GM21619 (cell line): ENCODE data around the gene B3GNT8.
"Not testable (repeated sequence)": the region's sequence is repeated elsewhere in the genome, so short reads cannot be mapped to it uniquely, and the experiment has no call there.

Source experiments
- ATAC-seq: cut with Tn5 transposase; IDR thresholded peaks from one replicate; pipeline ENCODE4 v1.9.1; 2021; ENCODE audit not compliant: unreplicated experiment

Gene B3GNT8, protein sequence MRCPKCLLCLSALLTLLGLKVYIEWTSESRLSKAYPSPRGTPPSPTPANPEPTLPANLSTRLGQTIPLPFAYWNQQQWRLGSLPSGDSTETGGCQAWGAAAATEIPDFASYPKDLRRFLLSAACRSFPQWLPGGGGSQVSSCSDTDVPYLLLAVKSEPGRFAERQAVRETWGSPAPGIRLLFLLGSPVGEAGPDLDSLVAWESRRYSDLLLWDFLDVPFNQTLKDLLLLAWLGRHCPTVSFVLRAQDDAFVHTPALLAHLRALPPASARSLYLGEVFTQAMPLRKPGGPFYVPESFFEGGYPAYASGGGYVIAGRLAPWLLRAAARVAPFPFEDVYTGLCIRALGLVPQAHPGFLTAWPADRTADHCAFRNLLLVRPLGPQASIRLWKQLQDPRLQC

DNA sequence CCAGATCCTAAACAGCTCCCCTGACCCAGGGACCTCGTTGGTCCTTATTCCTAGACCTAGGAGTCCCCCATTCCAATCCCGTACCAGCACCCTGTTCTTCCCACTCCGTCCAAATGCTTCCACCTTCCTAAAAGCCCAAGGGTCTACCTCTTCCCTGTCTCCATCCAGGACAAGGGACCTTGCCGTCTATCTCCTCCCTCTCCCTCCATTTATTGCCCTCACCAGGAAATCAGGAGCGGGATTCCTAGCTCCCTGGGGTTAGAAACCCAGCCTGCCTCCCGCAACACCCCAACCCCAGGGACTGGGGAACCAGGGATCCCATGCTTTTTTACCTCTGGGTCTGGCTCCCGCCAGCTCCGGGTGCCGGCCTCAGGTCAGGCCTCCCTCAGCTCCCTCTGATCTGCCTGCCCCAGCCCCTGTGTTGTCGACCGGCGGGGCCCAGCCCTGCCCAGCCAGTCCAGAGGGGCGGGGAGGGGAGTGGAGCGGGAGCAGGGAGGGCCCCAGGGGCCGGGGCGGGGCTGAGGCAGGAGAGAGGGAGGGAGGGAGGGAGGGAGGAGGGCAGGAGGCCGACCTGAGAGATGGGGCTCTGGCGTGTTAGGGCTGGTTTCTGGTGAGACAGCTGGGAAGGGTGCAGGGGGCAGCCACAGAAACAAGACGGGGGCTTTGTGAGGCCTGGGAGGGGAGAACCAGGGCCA is at the start of gene B3GNT8:
TSS of gene B3GNT8 (minus strand) at position 423 of the 695 bp plus-strand sequence. CDS start 596 bp downstream, outside the sequence.
- no peak for ATAC-seq

DNA sequence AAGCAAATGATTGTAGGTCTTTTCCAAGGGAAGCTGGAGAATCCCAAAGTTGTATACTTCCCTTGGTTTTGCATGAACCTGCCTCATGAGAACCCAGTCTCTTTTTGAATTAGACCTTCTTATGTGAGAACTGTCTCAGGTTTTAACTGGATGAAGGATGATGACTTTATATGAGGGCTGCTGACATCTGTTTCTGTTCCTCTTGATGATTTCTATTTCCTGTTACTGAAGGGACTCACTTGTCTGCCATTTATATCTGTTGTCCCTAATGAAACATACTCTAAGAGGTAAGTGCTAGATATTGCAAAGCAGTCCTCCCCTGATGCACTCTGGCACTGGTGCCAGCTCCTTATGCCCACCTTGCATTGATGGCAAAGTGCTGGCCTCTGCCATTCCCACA is 49.4 kb upstream of the B3GNT8 start:
- ATAC-seq = no peak

DNA sequence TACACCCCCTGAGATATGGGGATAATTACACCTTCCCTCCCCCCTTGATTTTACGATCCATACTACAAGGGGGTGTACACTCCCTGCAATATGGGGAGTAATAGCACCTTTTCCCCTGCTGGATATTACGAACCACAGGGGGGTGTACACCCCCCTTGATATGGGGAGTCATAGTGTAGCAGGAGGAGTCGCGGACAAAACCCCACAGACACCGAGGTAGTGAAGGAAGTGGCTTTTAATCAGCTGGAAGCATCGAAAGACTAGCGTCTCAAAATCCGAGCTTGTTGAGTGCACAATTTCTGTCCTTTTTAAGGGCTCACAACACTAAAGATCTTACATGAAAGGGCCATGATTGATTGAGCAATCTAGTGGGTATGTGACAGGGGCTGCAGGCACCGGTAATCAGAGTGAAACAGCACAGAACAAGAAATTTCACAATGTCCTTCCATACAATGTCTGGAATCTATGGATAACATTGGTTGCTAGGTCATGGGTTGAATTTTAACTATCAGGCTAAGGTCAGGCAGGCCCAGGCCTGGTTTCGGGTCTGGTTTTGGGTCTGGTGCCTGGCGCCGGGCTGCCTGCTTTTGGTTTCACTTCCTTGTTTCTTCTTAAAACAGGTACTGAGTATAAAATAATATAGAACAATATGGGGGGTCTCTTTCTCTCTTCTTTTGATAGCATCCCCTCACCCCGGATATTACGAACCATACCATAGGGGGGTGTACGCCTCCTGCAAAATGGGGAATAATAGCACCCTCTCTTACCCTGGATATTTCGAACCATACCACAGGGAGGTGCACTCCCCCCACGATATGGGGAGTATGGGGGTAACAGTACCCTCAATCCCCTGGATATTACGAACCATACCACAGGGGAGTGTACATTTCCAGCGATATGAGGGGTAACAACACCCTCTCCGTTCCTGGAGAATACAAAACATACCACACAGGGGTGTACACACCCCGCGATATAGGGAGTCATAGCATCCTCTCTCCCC is 36.4 kb upstream of the B3GNT8 start:
- ATAC-seq = not testable (repeated sequence)

DNA sequence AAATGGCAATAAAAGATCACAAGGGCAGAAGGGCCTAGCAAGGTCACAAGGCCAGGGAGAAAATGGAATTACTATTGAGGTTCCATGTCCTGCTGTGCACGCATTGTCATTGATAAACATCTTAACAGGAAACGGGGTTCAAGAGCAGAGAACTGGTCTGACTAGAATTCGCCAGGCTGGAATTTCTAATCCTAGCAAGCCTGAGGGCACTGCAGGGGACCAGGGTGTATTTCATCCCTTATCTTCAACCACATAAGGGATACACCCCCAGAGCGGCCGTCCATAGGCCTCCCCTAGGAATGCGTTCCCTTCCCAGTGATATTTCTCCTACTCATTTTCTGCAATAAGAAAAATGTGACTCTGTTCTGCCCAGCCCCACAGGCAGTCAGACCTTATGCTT is 35.3 kb upstream of the B3GNT8 start:
- ATAC-seq = no peak

DNA sequence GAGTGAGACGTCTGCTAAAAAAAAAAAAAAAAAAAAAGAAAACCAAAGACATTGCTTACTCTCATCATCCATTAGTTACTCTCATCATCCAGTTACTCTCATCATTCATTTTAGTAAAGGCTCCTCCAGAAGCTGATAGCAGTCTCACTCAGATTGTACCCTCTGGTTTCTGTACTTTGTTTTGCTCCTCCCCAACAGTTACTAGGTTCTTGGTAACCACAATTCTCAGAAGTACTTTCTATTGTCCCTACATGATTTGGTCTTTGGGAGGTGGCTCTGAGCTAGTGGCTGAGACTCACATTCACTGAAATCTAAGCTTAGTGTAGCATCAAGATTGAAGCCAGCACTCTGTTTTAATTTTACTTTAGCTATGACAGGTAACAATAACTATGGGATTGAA is 30.1 kb upstream of the B3GNT8 start:
- peak; percentile 58 for ATAC-seq

DNA sequence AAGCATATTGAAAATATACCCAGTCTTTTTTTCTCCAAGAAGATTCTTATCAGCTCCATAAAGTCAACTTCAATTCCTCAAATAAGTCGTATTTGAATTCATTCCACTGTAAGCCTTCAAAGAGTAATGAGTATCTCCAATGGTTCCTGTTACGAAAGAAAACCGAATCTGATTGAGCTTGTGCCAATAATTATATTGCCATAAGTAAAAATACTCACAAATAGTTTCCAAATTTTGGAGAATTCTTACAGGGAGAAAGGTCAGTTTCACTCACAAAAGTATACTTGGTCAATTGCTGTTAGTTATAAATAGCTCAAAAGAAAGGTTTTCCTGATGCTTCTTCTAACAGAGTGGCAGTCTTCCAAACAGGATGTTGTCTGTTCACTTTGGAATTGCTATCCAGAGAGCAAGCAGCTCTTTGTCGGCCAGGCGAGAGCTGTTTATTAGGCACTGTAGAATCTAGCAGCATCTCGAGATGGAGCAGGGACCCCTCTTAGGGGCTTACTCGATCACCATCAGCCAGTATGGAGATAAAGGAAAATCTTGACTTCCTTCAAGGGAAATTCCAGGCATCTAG is 29.3 kb upstream of the B3GNT8 start:
- ATAC-seq = no peak

DNA sequence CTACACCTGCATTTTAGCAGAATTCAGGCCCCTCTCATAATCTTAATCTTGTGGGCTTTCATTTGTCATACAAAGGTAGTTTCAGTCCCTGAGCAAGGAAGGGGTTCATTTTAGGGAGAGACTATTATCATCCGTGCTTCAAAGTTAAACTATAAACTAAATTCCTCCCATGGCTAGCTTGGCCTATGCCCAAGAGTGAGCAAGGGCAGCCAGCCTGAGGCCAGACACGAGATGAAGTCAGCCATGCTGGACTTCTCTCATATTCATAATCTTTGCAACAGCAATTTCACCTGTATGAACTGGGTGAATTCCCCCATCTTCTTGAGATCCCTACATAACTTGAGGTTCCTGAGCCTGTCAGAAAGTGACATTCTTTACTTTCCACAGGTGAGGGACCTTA is 28.8 kb upstream of the B3GNT8 start:
- no peak for ATAC-seq

DNA sequence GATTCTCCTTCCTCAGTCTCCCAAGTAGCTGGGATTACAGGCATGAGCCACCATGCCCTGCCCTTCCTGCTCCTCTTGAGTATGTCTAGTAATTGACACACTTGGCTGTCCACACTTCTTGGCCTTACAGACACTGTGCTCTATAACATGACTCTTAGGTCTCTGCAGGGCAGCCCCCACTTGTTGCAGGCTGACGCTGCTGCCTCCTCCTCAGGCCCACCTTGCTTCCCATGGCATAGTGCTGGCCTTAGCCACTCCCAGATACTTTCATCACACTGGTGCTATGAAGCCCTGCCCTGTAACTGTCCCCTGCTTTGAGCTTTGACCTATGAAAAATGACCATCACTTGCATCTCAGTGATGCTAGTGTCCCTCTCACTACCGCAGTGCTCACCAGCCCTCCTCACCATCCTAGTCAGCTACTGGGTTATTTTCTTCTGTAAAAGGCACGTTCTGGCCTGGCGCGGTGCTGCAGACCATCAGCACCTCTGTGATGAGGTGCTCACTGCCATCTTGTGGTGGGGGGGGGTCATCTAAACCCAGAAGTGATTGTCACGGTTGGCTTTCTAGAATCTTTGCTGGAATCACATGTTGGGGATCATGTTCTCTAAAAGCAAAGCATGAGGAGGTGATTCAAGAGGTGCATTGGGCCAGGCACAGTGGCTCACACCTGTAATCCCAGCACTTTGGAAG is 25.6 kb upstream of the B3GNT8 start:
- ATAC-seq = no peak

DNA sequence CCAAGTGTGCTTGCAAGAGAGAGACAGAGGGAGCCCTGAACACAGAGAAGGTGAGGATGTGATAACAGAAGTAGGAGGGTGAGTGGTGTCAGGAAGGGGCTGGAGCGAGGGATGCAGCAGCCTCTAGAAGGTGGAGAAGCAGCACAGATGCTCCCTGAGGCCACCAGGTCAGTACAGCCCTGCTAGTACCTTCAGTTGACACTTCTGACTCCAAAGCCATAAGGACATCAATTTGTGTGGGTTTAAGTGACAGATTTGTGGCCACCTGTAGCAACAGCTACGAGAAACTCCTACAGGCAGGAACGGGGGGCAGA is 22.6 kb upstream of the B3GNT8 start:
- ATAC-seq = no peak

DNA sequence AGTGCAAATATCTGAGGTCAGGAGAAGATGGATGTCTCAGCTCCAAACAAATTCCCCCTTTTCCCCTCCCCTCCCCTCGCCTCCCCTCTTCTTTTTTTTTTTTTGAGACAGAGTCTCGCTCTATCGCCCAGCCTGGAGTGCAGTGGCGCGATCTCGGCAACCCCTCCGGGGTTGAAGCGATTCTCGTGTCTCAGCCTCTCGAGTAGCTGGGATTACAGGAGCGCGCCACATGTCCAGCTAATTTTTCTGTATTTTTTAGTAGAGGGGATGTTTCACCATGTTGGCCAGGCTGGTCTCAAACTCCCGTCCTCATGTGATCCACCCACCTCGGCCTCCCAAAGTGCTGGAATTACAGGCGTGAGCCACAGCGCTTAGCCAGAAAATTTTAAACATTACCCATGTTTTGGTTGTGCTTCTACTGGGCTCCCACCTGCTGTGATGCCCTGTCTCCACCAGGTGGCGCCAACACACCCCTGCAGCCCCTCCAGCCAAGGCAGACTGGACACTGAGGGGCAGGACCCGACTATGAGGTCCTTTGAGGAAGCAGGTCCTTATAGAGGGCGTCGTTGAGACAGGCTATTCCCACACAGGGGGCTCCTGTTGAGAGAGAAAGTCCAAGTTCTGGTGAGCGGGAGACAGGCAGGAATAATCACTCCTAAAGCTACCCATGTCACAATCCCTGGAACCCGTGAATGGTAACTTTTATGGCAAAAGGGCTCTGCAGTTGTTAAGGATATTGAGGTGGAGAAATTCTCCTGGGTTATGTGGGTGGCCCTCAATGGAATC is 22.1 kb upstream of the B3GNT8 start:
- ATAC-seq = no peak

DNA sequence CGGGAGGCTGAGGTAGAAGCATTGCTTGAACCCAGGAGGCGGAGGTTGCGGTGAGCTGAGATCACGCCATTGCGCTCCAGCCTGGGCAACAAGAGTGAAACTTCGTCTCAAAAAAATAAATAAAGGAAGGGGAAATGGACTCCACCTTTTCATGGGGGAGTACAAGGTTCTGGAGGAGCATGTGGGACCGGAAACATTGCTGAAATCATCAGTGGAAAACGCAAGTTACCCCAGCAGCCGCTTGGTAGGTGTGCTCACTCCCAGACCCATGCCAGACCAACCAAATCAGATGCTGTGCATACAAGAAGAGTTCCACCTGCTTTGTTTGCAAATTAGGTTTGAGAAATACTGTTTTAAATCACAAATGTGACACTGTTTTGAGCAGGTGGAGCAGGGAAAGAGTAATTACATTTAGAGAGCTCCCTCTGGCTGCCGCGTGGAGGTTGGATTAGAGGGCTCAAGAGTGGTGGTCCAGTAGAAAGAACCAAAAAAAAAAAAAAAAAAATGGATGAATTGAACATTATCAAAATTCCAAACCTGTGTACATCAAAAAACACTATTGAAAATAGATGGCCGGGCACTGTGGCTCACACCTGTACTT is 20.7 kb upstream of the B3GNT8 start:
- ATAC-seq = no peak

DNA sequence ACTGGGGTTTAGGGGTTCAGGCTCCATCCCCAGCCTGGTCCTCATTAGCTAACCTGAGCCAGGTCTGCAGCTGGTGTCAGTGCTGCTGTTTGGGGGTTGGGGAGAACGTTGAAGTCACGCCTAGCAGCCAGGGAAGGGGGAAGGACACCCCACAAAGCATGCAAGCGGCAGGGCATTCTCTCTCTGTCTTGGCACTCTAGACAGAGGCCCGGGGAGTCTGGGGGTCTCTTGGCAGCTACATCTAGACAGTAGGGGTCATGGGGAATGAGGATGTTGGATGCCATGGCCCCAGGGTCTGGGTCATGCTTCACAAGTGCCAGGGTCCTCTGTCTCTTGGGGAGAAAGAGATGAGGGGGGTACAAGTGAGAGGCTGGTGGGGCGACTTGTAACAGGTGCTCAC is 18.4 kb upstream of the B3GNT8 start:
- ATAC-seq = no peak

DNA sequence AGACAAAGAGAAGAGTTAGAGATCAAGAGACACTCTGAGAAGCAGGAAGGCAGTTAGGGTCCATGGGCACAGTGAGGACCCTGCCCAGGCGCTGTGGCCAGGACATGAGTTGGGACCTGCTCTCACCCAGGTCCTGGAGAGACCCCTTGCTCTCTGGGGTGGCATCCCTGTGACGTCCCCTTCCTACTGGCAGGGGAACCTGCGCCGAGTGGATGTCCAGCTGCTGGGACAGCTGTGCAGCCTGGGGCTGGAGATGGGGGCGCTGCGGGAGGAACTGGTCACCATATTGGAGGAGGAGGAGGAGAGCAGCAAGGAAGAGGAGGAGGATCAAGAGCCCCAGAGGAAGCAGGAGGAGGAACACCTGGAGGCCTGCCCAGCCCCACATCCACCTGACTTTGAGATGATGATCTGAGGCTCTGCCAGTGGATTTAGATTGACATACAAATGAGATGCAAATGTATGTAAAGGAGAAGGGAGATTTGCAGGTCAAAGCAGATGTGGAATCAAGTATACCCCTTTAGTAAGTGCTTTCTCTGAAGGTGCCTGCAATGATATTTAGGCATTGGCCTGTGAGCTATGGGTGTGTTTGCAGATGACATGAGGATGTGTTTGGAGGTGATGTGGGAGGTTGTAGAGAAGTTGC is 16.8 kb upstream of the B3GNT8 start:
- ATAC-seq = no peak

DNA sequence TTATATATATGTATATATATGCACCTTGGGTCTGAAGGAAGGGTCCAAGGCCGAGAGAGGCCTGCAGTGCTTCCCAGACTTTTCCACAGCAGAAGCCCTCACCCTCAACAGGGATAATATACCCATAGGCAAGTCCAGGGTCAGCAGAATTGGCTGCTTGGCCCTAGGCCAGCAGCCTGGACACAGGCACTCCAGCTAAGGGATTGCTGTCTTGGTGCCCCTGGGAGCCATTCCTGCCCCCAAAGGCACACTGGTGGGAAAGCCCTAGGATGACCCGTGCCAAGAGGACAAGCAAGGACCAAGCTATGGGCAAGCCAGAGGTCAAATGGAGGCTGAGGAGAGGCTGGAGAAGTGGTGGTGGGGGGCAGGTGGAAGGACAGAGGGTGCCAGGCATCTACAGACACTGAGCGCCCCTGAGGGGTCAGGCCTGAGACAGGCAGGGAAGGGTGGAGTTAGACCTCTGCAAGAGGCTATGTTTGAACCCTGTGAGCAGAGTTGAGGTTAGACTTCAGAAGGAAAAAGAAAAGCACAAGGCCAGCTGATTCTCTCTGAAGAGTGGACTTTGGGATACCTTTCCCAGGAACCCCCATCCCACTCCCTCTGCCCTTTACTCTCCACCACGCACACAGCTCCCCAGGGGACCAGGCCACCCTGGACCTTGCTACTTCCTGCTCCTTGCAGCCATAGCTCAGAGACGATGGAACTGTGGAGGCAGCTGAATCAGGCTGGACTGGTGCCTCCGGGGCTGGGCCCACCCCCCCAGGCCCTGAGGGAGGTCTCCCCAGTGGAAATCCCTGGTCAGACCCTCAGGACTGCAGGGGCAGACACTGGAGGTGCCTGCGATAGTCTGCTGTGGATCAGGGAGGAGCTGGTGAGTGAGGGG is 15.5 kb upstream of the B3GNT8 start, which contains the start of gene ERICH4:
TSS of gene ERICH4 (plus strand) at position 684 of the 883 bp plus-strand sequence. CDS start at position 698, 14 bp downstream.
- ATAC-seq = no peak

DNA sequence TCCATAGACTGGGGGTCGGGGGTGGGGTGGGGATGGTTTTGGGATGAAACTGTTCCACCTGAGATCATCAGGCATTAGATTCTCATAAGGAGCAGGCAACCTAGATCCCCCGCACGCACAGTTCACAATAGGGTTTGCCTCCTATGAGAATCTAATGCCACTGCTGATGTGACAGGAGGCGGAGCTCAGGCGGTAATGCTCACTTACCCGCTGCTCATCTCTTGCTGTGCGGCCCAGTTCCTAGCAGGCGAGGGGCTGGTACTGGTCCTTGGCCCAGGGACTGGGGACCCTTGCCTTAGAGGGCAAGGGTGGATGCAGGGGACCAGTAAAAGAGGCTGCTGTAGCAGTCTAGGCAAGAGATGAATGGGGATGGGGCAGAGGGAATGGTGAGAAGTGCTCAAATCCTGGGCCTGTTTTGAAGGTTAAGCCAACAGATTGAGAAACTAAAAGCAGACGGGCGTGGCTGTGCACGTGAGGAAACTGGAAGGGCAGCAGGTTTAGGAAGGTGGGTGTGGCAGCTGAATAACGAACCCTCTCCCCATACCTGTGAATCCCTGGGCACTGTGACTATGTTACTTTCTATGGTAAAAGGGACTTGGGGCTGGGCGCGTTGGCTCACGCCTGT is 14.3 kb upstream of the B3GNT8 start:
- no peak for ATAC-seq

DNA sequence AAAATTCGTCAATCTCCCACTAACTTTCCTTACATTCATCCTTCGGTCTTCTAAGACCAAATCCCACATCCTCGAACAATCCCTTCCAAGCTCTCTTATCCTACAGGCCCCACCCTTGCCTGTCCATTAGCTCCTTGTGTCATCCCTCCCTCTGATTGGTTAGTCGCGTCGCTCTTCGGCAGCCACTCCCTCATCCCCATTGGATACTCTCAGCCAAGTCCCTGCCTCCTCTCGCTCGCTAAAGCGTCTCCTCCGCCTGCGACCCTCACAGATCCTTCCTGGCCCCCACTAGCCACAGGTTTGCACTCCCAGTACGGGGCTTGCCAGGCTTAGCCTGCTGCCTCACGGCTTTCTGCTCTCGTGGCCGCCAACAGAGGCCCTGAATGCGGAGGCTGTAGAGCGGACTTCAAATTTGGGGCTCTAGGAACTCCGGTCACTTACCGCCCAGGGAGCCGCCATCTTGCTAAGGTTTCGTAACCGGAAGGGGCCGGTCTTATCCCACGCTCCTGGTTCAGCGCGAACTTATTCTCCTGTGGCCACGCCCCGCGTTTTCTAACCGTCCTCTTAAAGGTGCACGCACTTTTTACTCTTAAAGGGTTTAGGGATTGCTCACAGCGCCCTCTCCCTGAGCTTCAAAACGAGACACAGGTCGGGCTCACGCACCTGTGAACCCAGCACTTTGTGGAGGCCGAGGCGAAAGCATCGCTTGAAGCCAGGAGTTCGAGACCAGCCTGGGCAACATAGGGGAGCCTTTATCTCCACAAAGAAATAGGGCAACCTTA is 12.5 kb upstream of the B3GNT8 start, which contains the start of gene DMAC2:
TSS of gene DMAC2 (minus strand) at position 472 of the 782 bp plus-strand sequence. CDS start at position 459, 13 bp downstream.
- peak; percentile 88 for ATAC-seq
